Choroid plexus epithelial cell (primary cell): ENCODE results near the gene OR2B2.

ENCODE experiments used
- DNase-seq: peaks from one replicate; pipeline ENCODE4 v3.0.0-alpha.2; 2010; ENCODE audit warnings: low read depth
- H3K4me3 ChIP-seq: 2 replicates; pipeline ENCODE4 v1.5.1; 2011; ENCODE audit warnings: low read depth, mild to moderate bottlenecking, control low read depth, low read length, moderate library complexity
- CTCF ChIP-seq: conservative IDR thresholded peaks from 2 replicates; pipeline ENCODE4 v1.5.1; 2011; ENCODE audit warnings: low read depth, mild to moderate bottlenecking, control low read depth, inconsistent platforms, low read length, moderate library complexity

The OR2B2 gene

DNA sequence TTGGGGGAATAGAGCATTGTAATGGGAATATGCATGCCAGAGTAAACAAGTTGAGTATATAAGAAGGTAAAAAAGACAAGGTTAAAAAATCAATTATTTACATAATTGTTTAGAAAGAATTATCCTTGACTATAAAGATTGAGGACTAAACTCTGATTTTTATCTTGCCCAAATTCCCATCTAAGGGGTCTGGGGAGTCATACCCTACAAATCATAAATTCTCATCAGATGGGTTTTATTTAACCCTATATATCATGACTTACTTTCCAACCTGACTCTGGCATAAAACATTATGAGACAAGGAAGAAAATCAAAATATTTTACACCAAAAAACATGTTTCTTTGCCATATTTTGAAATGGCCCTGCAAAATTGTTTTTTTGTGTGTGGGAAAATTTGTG is 12.7 kb downstream of the OR2B2 start:
- no peak for TF ChIP-seq CTCF

GRCh38 chr6:27897580-27898206 is 14.5 kb downstream of the OR2B2 start:
- TF ChIP-seq CTCF, result no peak
- no peak overlapping the region for H3K4me3 ChIP-seq
- no peak for DNase-seq

More for the DNA sequence above, 12.7 kb downstream of the OR2B2 start:
- DNase-seq, result no peak
- no peak overlapping the region for H3K4me3 ChIP-seq

DNA sequence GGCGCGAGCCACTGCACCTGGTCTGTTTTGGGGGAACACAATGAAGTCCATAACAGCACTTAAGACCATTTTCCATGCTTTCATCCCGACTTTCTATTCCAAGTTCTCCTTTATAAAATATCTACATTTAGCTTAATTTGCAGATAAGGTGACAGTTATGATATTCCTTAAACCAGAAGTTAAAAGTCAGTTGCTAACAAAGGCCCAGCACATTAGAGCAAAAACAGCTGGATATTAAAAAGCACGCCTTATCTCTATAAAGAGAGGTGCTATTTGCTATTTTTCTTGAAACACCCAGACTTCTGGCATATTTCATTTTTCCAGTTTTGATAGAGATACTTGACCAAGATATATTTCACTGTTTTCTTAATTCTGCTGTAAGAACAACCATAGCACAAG is 15.8 kb downstream of the OR2B2 start:
- TF ChIP-seq CTCF, result no peak
- no peak overlapping the region for H3K4me3 ChIP-seq
- DNase-seq, result no peak

DNA sequence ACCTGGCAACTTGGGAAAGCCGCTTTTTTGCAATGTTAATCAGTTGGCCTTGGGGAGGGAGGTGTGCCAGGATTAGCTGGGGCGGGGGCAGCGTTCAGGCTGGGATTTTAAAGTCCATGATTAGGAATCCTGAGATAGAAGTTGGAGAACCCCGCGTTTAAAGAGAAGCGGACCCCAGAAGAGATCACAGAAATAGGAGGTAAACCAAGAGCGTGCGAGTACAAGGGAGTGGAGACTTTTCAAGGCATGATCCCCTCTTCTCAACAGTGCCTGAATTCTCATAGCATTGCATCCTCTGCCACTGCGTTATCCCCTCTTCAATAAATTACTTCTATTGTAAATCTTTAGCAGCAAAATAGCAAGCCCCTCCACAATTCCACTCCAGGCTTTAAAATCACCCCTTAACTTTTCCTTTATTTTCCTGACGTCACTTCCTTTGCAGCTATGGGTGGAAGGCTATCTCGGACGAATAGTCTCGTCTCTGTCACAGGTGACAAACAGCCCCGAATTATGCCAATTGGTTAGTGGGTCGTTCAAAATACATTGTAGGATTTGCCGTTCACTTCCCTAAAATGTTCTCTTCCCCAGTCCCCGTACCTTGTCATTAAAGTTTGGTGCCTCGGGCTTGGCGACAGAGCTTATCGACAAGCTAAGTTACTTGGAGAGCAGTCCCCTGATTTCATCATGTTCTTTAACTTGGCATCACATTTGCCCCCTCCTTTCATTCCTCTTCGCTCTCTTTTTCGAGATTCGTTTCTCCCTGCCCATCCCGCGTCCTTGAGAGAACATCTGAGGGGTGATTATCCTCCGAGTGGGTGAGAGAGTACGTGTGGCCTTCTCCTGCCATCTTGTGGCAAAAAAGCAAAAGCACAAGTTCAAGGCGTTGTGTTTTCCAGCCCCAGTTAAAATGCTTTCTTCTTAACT is 17.1 kb downstream of the OR2B2 start:
- peak; percentile 94 for DNase-seq

GRCh38 chr6:27893836-27894807 is 18.1 kb downstream of the OR2B2 start:
- peak overlapping the region; percentile 87 for H3K4me3 ChIP-seq
- DNase-seq, result peak; percentile 97
- TF ChIP-seq CTCF, result no peak

More for the DNA sequence above, 17.1 kb downstream of the OR2B2 start:
- H3K4me3 ChIP-seq, result peak overlapping the region; percentile 87
- peak; percentile 93 for TF ChIP-seq CTCF

DNA sequence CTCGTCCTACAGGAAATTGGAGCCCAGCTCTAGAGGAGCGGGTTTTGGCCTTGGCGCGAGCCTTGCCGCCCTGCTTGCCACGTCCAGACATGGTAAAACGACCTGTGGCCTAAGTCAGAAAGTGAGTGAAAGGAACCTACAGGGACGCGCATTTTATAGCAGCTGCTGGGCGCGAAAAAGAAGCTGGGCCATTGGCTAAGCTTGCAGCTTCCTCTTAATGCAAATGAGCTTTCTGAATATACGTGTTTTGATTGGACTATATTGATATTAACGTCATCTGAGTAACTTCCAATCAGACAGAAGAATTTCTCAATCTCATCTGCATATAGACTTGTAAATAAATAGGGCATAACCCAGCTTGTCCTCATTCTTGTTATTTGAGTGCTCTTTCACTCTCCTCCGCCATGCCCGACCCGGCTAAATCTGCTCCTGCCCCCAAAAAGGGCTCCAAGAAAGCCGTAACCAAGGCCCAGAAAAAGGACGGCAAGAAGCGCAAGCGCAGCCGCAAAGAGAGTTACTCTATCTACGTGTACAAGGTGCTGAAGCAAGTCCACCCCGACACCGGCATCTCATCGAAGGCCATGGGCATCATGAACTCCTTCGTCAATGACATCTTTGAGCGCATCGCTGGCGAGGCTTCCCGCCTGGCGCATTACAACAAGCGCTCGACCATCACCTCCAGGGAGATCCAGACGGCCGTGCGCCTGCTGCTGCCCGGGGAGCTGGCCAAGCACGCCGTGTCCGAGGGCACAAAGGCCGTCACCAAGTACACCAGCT is 18.9 kb downstream of the OR2B2 start:
- TF ChIP-seq CTCF, result no peak
- DNase-seq, result peak; percentile 98
- peak overlapping the region; percentile 87 for H3K4me3 ChIP-seq
